HCT116 (cell line): ENCODE measurements around the gene DAGLA. TPM values are rescaled to one million over a fixed set of nuclear protein-coding genes. Genes with fewer than 3 reads are reported as not detected.

ENCODE experiments used
- ATAC-seq: fragments of 200-7000 bp; cut with Tn5 transposase; 2 replicates; pipeline ENCODE4 v1.9.1; 2020; ENCODE audit warnings: mild to moderate bottlenecking, moderate library complexity
- BruUV-seq: library from RNA; stranded (reverse); fragments of 400-500 nt; replicated peaks from 2 replicates; lab custom pipeline; 2021; lab: Mats Ljungman, UMichigan
- CTCF ChIA-PET: fragments of 300-600 bp; sonication (Branson Sonifier 250); formaldehyde crosslinking; loops from one replicate; lab custom pipeline; 2021; ENCODE audit warnings: antibody characterized with exemption; lab: Charles Lee
- POLR2A ChIA-PET: fragments of 300-600, 350-600 bp; sonication (Branson Sonifier 250); formaldehyde crosslinking; loops from one replicate; lab custom pipeline; 2021; ENCODE audit warnings: antibody characterized with exemption; lab: Charles Lee
- RAD21 ChIA-PET, 2 experiments: fragments of 300-600 bp; sonication (Branson Sonifier 250); formaldehyde crosslinking; loops; one replicate each; lab custom pipeline; 2023; ENCODE audit warnings: low total read pairs in 2 of 2; ENCODE audit not compliant: uncharacterized antibody in 2 of 2, unreplicated experiment in 2 of 2, low non-redundant PET in 1 of 2; lab: Charles Lee
- DNase-seq: peaks from one replicate; pipeline ENCODE4 v3.0.0-alpha.2; 2010; ENCODE audit warnings: low read depth, low spot score
- H2AFZ ChIP-seq: fragments of 200-600 bp; shearing (Covaris generic), sonication (generic); 2 replicates; pipeline ENCODE4 v1.6.1; 2017; ENCODE audit warnings: low read depth, mixed run types, mixed read lengths, antibody characterized with exemption, low read length; ENCODE audit not compliant: poor library complexity, severe bottlenecking
- H3K27ac ChIP-seq: 2 replicates; pipeline ENCODE4 v1.5.1; 2012; ENCODE audit warnings: low read depth, low read length
- H3K27me3 ChIP-seq: fragments of 200-600 bp; sonication (generic); 2 replicates; pipeline ENCODE4 v1.6.1; 2016; ENCODE audit warnings: mixed run types, low read length, mixed read lengths; ENCODE audit not compliant: insufficient read depth
- H3K36me3 ChIP-seq, 2 experiments: fragments of 200-500 bp in 1 of 2; fragments of 200-600 bp in 1 of 2; sonication (Bioruptor generic) in 1 of 2; sonication (generic) in 1 of 2; 2 replicates each; pipeline versions ENCODE4 v1.5.1 to v1.6.1; 2014 to 2016; ENCODE audit warnings: low read length in 2 of 2, inconsistent platforms in 1 of 2, mixed read lengths in 1 of 2, mixed run types in 1 of 2; ENCODE audit not compliant: insufficient read depth in 2 of 2, control insufficient read depth in 1 of 2
- H3K4me1 ChIP-seq, 2 experiments: fragments of 200-600 bp in 1 of 2; sonication (generic) in 1 of 2; 2 replicates each; pipeline versions ENCODE4 v1.5.1 to v1.6.1; 2012 to 2017; ENCODE audit warnings: low read length in 2 of 2, inconsistent platforms in 1 of 2, mild to moderate bottlenecking in 1 of 2, mixed read lengths in 1 of 2, mixed run types in 1 of 2, moderate library complexity in 1 of 2; ENCODE audit not compliant: insufficient read depth in 2 of 2, control insufficient read depth in 1 of 2
- H3K4me2 ChIP-seq: fragments of 200-600 bp; sonication (generic); 2 replicates; pipeline ENCODE4 v1.6.1; 2017; ENCODE audit warnings: mixed run types, low read length, mixed read lengths
- H3K4me3 ChIP-seq, 2 experiments: fragments of 200-600 bp in 1 of 2; sonication (generic) in 1 of 2; replicated peaks in 1 of 2; 2 replicates each; pipeline ENCODE4 v1.5.1; 2011 to 2016; ENCODE audit warnings: low read length in 2 of 2, control low read depth in 1 of 2, low read depth in 1 of 2, mild to moderate bottlenecking in 1 of 2, mixed read lengths in 1 of 2, mixed run types in 1 of 2
- H3K79me2 ChIP-seq: fragments of 200-600 bp; sonication (generic); 2 replicates; pipeline ENCODE4 v1.6.1; 2017; ENCODE audit warnings: mild to moderate bottlenecking, mixed run types, low read length, moderate library complexity, mixed read lengths; ENCODE audit not compliant: insufficient read depth
- H3K9ac ChIP-seq: fragments of 200-600 bp; sonication (generic); 2 replicates; pipeline ENCODE4 v1.6.1; 2016; ENCODE audit warnings: low read length, mixed read lengths
- H3K9me2 ChIP-seq: fragments of 200-600 bp; sonication (generic), shearing (Covaris generic); 2 replicates; pipeline ENCODE4 v1.6.1; 2017; ENCODE audit warnings: mixed run types, mild to moderate bottlenecking, moderate library complexity; ENCODE audit not compliant: insufficient read depth
- H3K9me3 ChIP-seq, 2 experiments: fragments of 200-500 bp in 1 of 2; fragments of 200-600 bp in 1 of 2; sonication (Bioruptor generic) in 1 of 2; sonication (generic) in 1 of 2; 2 replicates each; pipeline ENCODE4 v1.6.1; 2014 to 2017; ENCODE audit warnings: low read length in 2 of 2, mixed read lengths in 2 of 2, inconsistent platforms in 1 of 2, low read depth in 1 of 2, mild to moderate bottlenecking in 1 of 2, mixed run types in 1 of 2, moderate library complexity in 1 of 2; ENCODE audit not compliant: control insufficient read depth in 1 of 2, insufficient read depth in 1 of 2
- H4K20me1 ChIP-seq: fragments of 200-600 bp; sonication (generic), shearing (Covaris generic); 2 replicates; pipeline ENCODE4 v1.6.1; 2017; ENCODE audit warnings: mixed run types, mild to moderate bottlenecking, moderate library complexity; ENCODE audit not compliant: insufficient read depth
- CEBPB ChIP-seq: IDR thresholded peaks from 2 replicates; pipeline ENCODE4 v1.6.1; 2012; ENCODE audit warnings: low read depth
- EZH2phosphoT487 ChIP-seq: fragments of 200-600 bp; IDR thresholded peaks from 2 replicates; pipeline ENCODE4 v1.6.1; 2018; ENCODE audit warnings: antibody characterized with exemption, borderline replicate concordance
- FOSL1 ChIP-seq: IDR thresholded peaks from 2 replicates; pipeline ENCODE4 v1.6.1; 2012; ENCODE audit warnings: low read depth
- POLR2A ChIP-seq: IDR thresholded peaks from 2 replicates; pipeline ENCODE4 v1.7.0; 2011; ENCODE audit warnings: borderline replicate concordance; ENCODE audit not compliant: insufficient read depth, insufficient read length; ENCODE audit errors: extremely low read depth
- POLR2AphosphoS5 ChIP-seq: IDR thresholded peaks from 2 replicates; pipeline ENCODE4 v1.6.1; 2011; ENCODE audit warnings: mild to moderate bottlenecking, low read depth, low read length, moderate library complexity
- SIN3A ChIP-seq: IDR thresholded peaks from 2 replicates; pipeline ENCODE4 v1.6.1; 2012; ENCODE audit warnings: low read depth
- SP1 ChIP-seq: IDR thresholded peaks from 2 replicates; pipeline ENCODE4 v1.6.1; 2012; ENCODE audit warnings: low read depth
- SRF ChIP-seq: IDR thresholded peaks from 2 replicates; pipeline ENCODE4 v1.6.1; 2012; ENCODE audit warnings: low read depth
- ZFX ChIP-seq: fragments of 450-650 bp; IDR thresholded peaks from 2 replicates; pipeline ENCODE4 v1.6.1; 2017
- ZNF274 ChIP-seq: fragments of 200-500 bp; sonication (Bioruptor generic); IDR thresholded peaks from 2 replicates; pipeline ENCODE4 v1.6.1; 2014; ENCODE audit warnings: mild to moderate bottlenecking, low read depth, low read length, inconsistent platforms
- intact Hi-C: fragments of 100-400 bp; cut with micrococcal nuclease; formaldehyde crosslinking; loops from 2 replicates; pipeline ENCODE4 v1.10.0; 2022
- total RNA-seq: library from RNA; stranded (reverse); gene quantifications from one replicate; pipeline ENCODE4 v1.2.1, GENCODE V29; 2021; ENCODE audit not compliant: unreplicated experiment
- TF ChIP-seq, protein P1 (sequence below): IDR thresholded peaks from 2 replicates; pipeline ENCODE4 v1.6.1; 2012; ENCODE audit warnings: low read depth
- TF ChIP-seq, protein P2 (sequence below): IDR thresholded peaks from 2 replicates; pipeline ENCODE4 v1.6.1; 2012

The DAGLA gene
- total RNA-seq, 1 experiment from 2014 or later = 2.7 TPM

DNA sequence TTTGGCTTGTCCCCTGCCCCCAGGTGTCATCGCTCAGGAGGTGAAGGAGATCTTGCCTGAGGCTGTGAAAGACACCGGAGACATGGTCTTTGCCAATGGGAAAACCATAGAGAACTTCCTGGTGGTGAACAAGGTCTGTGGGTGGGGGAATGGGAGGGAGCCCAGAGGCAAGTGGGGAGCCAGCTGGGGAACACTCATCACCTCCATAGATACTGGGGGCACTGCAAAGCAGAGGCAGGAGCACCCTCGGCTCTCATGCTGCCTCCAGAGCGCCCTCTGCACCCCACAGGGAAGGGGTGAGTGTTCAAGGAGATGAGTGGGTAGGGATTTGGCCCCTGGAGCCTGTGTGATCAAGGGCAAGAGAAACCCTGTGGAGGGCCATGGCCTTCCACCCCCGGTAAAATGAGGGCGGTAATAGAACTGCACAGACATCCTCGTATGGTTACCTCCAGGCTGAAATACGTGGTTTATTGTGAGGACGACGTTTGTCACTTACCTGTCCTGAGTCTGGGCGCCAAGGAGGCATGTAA, 98.2 kb downstream of the DAGLA start:
- H3K4me3 ChIP-seq = no peak overlapping the region
- ChIA-PET CTCF (no interaction called here), POLR2A (interaction anchor here (1.4 kb wide), 1 partner anchor 31 kb away, joined by 3 read pairs; no protein-coding TSS in a partner anchor), RAD21 (no interaction called here)
- no peaks in the 10 kb centered on the region for H3K4me1 ChIP-seq
- DNase-seq = no peak
- no peaks in the 10 kb centered on the region for H3K27me3 ChIP-seq
- H3K4me2 ChIP-seq = no peak overlapping the region
- no peak for TF ChIP-seq POLR2A
- no peak overlapping the region for H3K9ac ChIP-seq
- no peak for ATAC-seq
- no peaks in the 10 kb centered on the region for H3K9me3 ChIP-seq
- H3K9me2 ChIP-seq = no peaks in the 10 kb centered on the region
- H3K27ac ChIP-seq = no peak overlapping the region
- intact Hi-C loops = no loop called here
- H3K79me2 ChIP-seq = no peaks in the 10 kb centered on the region
- peaks cover 7 to 15% of the 10 kb centered on the region in 2 experiments; a peak in 2 of 4 replicates for H3K36me3 ChIP-seq
- no peak overlapping the region for H2AFZ ChIP-seq
- BruUV-seq = no TSS peak
- H4K20me1 ChIP-seq = no peaks in the 10 kb centered on the region

DNA sequence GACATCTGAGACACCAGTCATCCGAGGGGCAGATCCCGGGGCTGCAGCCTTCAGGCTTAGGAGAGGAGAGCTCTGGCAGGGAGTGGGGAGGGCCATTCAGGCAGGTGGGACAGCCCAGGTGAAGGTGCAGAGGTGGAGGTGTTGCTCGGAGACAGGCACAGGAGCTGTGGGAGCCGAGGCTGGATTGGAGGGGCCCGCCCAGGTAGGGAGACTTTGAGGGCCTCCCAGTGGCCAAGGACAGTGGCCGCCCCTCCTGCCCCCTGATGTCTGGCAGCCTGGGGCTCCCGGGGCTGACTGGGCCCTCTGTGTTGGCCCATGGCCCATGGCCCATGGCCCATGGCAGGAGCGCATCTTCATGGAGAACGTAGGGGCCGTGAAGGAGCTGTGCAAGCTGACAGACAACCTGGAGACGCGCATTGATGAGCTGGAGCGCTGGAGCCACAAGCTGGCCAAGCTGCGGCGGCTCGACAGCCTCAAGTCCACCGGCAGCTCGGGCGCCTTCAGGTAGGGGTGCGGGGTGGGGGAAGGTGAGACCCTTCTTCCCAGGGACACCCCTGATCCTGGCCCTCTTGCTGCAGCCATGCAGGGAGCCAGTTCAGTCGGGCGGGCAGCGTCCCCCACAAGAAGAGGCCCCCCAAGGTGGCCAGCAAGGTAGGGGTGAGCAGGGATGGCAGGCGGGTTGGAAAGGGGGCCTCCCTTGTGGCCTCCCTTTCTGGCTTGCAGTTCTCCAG, 98.9 kb downstream of the DAGLA start:
- Histone ChIP-seq H3K9me2 (no peaks in the 10 kb centered on the region), H3K27ac (no peak overlapping the region), H3K4me2 (no peak overlapping the region), H3K36me3 (peaks cover 7 to 19% of the 10 kb centered on the region in 2 experiments; a peak in 3 of 4 replicates), H3K27me3 (no peaks in the 10 kb centered on the region), H3K79me2 (no peaks in the 10 kb centered on the region), H3K9me3 (no peaks in the 10 kb centered on the region), H3K4me1 (no peaks in the 10 kb centered on the region), H2AFZ (no peak overlapping the region), H3K9ac (no peak overlapping the region), H4K20me1 (no peaks in the 10 kb centered on the region), H3K4me3 (no peak overlapping the region)
- ChIA-PET POLR2A (interaction anchor here (1.4 kb wide), 1 partner anchor 32 kb away, joined by 3 read pairs; no protein-coding TSS in a partner anchor), RAD21 (interaction anchor here in 1 of 2 experiments (0.5 kb wide), 1 partner anchor 32 kb away, joined by 3 read pairs; no protein-coding TSS in a partner anchor), CTCF (no interaction called here)
- intact Hi-C loops = no loop called here
- TF ChIP-seq EZH2phosphoT487 (no peak), POLR2AphosphoS5 (no peak), SRF (no peak), CEBPB (no peak), ZNF274 (no peak), FOSL1 (no peak), SIN3A (no peak), ZFX (no peak), SP1 (no peak)
- TF ChIP-seq, protein P1, sequence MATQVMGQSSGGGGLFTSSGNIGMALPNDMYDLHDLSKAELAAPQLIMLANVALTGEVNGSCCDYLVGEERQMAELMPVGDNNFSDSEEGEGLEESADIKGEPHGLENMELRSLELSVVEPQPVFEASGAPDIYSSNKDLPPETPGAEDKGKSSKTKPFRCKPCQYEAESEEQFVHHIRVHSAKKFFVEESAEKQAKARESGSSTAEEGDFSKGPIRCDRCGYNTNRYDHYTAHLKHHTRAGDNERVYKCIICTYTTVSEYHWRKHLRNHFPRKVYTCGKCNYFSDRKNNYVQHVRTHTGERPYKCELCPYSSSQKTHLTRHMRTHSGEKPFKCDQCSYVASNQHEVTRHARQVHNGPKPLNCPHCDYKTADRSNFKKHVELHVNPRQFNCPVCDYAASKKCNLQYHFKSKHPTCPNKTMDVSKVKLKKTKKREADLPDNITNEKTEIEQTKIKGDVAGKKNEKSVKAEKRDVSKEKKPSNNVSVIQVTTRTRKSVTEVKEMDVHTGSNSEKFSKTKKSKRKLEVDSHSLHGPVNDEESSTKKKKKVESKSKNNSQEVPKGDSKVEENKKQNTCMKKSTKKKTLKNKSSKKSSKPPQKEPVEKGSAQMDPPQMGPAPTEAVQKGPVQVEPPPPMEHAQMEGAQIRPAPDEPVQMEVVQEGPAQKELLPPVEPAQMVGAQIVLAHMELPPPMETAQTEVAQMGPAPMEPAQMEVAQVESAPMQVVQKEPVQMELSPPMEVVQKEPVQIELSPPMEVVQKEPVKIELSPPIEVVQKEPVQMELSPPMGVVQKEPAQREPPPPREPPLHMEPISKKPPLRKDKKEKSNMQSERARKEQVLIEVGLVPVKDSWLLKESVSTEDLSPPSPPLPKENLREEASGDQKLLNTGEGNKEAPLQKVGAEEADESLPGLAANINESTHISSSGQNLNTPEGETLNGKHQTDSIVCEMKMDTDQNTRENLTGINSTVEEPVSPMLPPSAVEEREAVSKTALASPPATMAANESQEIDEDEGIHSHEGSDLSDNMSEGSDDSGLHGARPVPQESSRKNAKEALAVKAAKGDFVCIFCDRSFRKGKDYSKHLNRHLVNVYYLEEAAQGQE = no peak
- TF ChIP-seq, protein P2, sequence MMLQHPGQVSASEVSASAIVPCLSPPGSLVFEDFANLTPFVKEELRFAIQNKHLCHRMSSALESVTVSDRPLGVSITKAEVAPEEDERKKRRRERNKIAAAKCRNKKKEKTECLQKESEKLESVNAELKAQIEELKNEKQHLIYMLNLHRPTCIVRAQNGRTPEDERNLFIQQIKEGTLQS = no peak
- DNase-seq (no peak), ATAC-seq (no peak)
- BruUV-seq = no TSS peak
